Measurements from ENCODE around the gene CNOT8. TPM values are rescaled to one million over a fixed set of nuclear protein-coding genes. Genes with fewer than 3 reads are reported as not detected.

CNOT8 gene
- polyA plus RNA-seq, 1 donor from 2014 or later: 146 TPM

GRCh38 chr5:154892369-154892771, 33.9 kb downstream of the CNOT8 start:
- TF ChIP-seq MXI1 (conservative IDR thresholded peaks at IDR 0.05; ENCODE audit: poor library complexity, severe bottlenecking) (no peak), CTCF (IDR thresholded peaks at IDR 0.05; ENCODE audit: poor library complexity, severe bottlenecking) (no peak), EP300 (conservative IDR thresholded peaks at IDR 0.05; ENCODE audit: poor library complexity, severe bottlenecking) (no peak), RAD21 (conservative IDR thresholded peaks at IDR 0.05) (no peak), REST (IDR thresholded peaks at IDR 0.05; ENCODE audit: borderline replicate concordance) (no peak), EZH2 (IDR thresholded peaks at IDR 0.05; ENCODE audit: borderline replicate concordance, insufficient read depth, low read length, poor library complexity, severe bottlenecking) (no peak), SMC3 (conservative IDR thresholded peaks at IDR 0.05; ENCODE audit: poor library complexity) (no peak), TAF1 (IDR thresholded peaks at IDR 0.05; ENCODE audit: low read depth) (no peak), POLR2AphosphoS5 (IDR thresholded peaks at IDR 0.05) (no peak)
- Histone ChIP-seq H3K4me2 (ENCODE audit: low read length) (no peak overlapping the region), H3K27me3 (ENCODE audit: insufficient read depth, low read depth, low read length) (no peaks in the 10 kb centered on the region), H3F3A (ENCODE audit: insufficient read depth, low read length, poor library complexity, severe bottlenecking) (no peaks in the 10 kb centered on the region), H3K9me3 (ENCODE audit: low read length) (no peaks in the 10 kb centered on the region), H3K9me2 (ENCODE audit: insufficient read depth, low read length) (no peaks in the 10 kb centered on the region), H3K4me3 (ENCODE audit: low read length) (no peak overlapping the region), H4K20me1 (ENCODE audit: insufficient read depth) (no peaks in the 10 kb centered on the region), H3K36me3 (ENCODE audit: insufficient read depth, low read length) (no peaks in the 10 kb centered on the region), H3K9ac (ENCODE audit: low read length) (no peak overlapping the region), H3K27ac (ENCODE audit: low read length) (no peak overlapping the region), H2AFZ (ENCODE audit: low read depth, low read length) (no peak overlapping the region), H3K79me2 (replicated peaks; ENCODE audit: insufficient read depth, low read length) (no peaks in the 10 kb centered on the region)

- H3K4me2 ChIP-seq (ENCODE audit: low read length): no peak overlapping the region
- H3K27ac ChIP-seq (ENCODE audit: low read length): no peak overlapping the region
- H3K36me3 ChIP-seq (ENCODE audit: insufficient read depth, low read length): no peaks in the 10 kb centered on the region
- no peaks in the 10 kb centered on the region for H3F3A ChIP-seq (ENCODE audit: insufficient read depth, low read length, poor library complexity, severe bottlenecking)
- no peak overlapping the region for H3K9ac ChIP-seq (ENCODE audit: low read length)
- H3K27me3 ChIP-seq (ENCODE audit: insufficient read depth, low read depth, low read length): no peaks in the 10 kb centered on the region
- H3K79me2 ChIP-seq (replicated peaks; ENCODE audit: insufficient read depth, low read length): no peaks in the 10 kb centered on the region
- H4K20me1 ChIP-seq (ENCODE audit: insufficient read depth): no peaks in the 10 kb centered on the region
- no peaks in the 10 kb centered on the region for H3K9me2 ChIP-seq (ENCODE audit: insufficient read depth, low read length)
- no peak overlapping the region for H3K4me3 ChIP-seq (ENCODE audit: low read length)
- H2AFZ ChIP-seq (ENCODE audit: low read depth, low read length): no peak overlapping the region
- TF ChIP-seq EZH2 (IDR thresholded peaks at IDR 0.05; ENCODE audit: borderline replicate concordance, insufficient read depth, low read length, poor library complexity, severe bottlenecking): no peak
- no peak for TF ChIP-seq SMC3 (conservative IDR thresholded peaks at IDR 0.05; ENCODE audit: poor library complexity)
- no peak for TF ChIP-seq MXI1 (conservative IDR thresholded peaks at IDR 0.05; ENCODE audit: poor library complexity, severe bottlenecking)
- no peak for TF ChIP-seq EP300 (conservative IDR thresholded peaks at IDR 0.05; ENCODE audit: poor library complexity, severe bottlenecking)
- TF ChIP-seq REST (IDR thresholded peaks at IDR 0.05; ENCODE audit: borderline replicate concordance): no peak
- TF ChIP-seq TAF1 (IDR thresholded peaks at IDR 0.05; ENCODE audit: low read depth): no peak
- no peak for TF ChIP-seq CTCF (IDR thresholded peaks at IDR 0.05; ENCODE audit: poor library complexity, severe bottlenecking)
- no peak for TF ChIP-seq RAD21 (conservative IDR thresholded peaks at IDR 0.05)
- TF ChIP-seq POLR2AphosphoS5 (IDR thresholded peaks at IDR 0.05): no peak
- H3K9me3 ChIP-seq (ENCODE audit: low read length): no peaks in the 10 kb centered on the region
These were observed 35.0 kb downstream of the CNOT8 start for GRCh38 chr5:154893381-154893780.
